AG08395 (cell line): Measurements from ENCODE around the gene NVL.
A peak's percentile ranks its signal among the peaks of the same experiment; 100 is the strongest.
"Not testable (repeated sequence)": the region's sequence is repeated elsewhere in the genome, so short reads cannot be mapped to it uniquely, and the experiment has no call there.

Experiments
- DNase-seq: peaks from one replicate; pipeline ENCODE4 v3.0.0; 2012; ENCODE audit warnings: mixed read lengths, low spot score

The NVL gene

DNA sequence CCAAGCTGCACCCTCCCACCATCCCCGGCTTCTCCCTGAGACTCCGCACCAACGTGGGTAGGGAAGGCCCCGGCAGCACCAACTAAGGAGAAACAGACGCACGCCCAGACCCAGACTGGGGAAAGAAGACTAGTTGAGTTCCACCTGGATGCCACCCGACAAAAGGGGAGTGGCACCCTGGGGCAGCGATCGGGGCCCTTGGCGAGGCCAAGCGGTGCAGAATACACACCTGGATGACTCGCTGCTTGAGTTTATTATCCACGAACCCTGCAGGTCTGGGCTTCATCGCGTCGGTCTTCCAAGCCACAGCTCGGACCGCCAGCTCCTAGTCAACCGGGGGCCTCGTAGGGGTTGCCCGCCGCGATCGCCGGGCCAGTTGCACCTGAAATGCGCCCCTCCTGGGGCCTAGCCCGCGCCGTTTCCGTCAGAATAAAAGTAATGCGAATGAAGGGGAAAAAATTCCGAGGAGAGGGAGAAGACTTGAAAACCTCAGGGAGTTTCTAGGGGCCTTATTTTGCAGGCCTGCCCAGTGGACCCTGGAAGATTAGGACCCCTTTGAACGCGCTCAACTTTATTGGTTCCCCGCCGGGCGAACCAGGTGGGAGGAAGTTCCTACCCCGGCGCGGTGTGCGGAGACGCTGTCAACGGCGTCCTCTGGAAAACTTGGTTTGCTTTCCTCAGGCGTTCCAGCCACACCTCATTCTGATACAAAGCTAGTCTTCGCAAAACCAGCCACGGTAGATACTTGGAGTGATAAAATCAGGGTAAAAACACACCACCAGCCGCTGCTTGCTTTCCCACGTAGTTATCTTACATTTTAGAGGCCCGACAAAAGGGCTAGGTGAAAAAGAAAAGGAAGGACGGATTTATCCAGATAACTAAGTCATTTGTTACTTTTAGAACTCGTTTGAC, at the start of gene NVL:
NVL (minus strand) TSS at position 331 of the 912 bp plus-strand sequence; CDS start at position 286, 45 bp downstream.
- DNase-seq, result peak; percentile 90

DNA sequence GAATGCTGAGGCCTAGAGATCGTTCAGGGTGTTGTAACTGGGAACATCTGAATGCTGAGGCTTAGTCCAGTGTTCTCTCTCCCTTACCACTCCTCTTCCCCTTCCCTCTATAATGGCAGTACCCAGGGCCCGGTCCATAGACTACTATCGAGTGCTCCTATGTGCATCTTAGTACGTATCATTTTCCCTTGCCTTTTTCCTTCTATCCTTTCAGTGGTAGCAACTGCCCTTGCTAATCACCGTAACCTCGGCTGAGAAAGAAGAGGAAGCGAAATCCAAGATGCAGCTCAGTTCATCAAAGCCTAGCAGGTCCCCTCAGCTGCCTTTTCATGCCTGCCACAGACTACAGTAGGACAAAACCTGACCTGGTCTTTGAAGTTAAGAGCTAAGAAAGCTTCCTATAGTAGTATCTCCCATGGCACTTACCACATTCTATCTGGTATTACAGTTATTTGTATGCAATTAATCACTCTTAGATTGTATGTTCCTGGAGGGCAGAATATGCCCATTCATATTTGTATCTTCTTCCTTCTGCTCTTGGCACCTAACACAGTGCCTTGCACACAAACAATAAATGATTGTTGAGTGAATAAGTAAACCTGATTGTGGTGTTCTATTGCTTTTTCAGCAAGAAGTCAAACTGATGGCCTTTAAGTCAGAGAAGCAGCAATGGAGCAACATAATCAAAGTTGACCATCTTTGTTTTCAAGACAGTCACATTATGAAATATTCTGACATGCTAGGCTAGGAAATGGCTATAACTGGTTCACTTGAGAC, 49.1 kb upstream of the NVL start:
- DNase-seq, result no peak

DNA sequence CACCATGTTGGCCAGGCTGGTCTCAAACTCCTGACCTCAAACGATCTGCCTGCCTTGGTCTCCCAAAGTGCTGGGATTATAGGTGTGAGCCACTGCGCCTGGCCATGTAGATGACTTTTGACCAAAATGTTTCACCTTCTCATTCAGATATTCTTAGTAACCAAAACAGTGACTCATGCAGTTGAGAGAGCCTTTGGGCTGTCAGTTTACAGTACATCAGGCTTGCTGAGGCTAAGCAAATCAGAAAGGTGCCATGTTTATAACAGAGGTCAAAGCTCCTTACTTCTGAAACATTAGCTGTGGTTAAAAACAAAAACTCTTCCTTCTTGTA, 47.7 kb upstream of the NVL start:
- peak; percentile 41 for DNase-seq

DNA sequence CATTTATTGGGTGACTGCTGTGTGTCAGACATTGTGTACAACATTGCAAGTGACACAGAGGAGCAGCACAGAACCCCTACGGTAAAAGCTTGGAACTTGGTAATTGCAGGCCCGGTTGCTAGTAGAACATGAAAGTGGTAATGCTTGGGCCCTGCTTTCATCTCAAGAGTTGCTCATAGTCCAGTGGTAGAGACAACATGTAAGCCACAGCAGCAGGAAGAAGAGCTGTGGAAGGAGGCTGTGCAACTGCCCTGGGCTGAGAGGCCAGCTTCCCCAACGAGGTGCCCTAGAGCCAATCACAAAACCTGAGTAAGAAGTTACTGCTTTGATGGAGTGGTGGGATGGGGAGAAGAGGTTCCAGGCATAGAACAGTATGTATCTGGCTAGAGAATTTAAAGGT, 45.1 kb upstream of the NVL start:
- DNase-seq, result no peak

DNA sequence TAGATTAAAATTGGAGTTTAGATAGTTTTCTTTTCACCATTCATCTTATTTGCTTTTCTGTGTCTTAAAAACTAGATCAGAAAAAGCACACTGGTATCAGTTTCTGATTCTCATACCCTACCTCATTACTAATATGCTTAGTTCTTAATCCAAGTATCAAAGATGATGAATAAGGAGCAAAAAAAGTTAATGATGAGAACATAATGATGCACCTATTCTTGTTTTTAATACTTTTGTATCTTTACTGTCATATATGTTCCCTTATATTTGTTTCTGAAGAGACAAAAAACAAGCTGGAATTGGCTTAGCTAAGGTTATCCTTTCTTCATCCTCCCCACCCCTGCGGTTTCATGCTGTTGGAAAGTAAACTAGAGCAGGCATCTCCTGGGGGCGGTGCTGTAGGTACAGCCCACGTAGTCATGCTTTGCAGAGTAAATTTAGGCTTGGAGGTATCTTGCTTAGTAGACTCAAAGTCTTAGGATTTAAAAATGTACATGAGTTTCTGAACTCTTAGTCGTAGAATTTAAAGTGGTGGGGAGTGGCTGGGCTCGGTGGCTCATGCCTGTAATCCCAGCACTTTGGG, 43.1 kb upstream of the NVL start:
- DNase-seq, result no peak

DNA sequence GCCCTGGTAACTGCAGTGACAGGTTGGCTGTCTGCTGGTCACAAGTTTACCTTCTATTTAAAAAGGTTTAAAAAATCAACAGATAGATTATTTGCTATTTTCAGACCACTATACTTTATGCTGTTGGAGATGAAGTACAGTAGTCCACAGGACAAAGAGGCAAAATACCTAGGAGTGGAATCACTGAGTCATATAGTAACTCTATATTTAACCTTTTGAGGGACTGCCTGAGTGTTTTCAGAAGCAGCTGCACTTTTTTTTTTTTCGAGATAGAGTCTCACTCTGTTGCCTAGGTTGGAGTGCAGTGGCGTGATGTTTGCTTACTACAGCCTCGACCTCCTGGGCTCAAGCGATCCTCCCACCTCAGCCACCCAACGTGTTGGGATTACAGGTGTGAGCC, 38.4 kb upstream of the NVL start:
- DNase-seq, result no peak

DNA sequence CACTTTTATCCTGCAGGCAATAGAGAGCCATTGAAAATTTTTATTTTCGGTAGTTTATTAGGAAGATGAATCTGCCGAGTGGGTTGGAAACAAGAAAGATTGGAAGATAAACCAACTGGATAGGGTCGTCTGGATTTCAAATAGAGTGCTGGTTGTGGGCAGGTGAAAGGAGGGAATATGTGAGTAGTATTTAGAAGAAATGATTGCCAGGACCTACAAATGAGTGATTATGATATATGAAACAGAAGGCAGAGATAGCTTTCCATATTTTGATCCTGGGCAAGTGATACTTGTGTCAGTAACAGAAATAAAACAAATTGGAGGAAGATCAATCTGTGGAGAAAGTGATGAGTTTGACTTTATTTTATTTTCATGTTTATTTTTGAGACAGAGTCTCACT, 29.2 kb upstream of the NVL start:
- DNase-seq, result no peak

DNA sequence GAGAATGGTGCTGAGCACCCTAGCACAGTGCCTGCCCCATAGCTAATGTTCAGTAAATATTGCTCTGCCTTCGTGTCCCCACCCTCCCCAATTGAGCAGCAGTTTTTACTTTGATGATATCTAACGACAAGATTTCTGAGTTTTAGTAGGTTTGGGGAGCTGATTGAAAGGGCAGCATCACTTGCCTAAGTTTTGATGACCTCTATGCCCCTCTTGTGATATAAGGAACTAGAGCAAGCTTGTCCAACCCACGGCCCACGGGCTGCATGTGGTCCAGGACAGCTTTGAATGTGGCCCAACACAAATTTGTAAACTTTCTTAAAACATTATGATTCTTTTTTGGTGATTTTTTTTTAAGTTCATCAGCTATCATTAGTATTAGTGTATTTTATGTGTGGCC, 28.3 kb upstream of the NVL start:
- DNase-seq, result no peak

DNA sequence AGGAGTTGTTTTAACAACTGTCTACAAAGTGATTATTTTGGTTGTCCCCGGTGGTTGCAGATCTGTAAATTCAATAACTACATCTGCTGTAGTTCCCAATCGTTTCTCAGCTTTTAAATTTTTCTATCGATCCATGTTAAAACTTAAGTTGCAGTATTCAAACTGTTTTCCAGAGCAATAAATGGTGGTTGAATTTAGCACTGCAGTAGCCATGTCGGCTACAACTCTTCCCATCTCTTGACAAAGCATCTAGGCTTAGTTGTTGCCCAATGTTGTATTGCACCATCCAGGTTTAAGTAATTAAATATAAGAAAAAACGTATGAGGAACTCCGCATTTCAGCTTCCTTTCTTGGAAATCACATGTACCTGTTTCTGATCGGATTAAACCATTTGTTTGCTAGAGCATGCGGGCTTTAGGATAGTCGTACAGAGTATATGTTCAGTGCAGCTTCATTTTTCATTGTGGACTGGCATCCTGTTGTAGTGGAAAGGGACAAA, 27.7 kb upstream of the NVL start:
- peak; percentile 61 for DNase-seq

DNA sequence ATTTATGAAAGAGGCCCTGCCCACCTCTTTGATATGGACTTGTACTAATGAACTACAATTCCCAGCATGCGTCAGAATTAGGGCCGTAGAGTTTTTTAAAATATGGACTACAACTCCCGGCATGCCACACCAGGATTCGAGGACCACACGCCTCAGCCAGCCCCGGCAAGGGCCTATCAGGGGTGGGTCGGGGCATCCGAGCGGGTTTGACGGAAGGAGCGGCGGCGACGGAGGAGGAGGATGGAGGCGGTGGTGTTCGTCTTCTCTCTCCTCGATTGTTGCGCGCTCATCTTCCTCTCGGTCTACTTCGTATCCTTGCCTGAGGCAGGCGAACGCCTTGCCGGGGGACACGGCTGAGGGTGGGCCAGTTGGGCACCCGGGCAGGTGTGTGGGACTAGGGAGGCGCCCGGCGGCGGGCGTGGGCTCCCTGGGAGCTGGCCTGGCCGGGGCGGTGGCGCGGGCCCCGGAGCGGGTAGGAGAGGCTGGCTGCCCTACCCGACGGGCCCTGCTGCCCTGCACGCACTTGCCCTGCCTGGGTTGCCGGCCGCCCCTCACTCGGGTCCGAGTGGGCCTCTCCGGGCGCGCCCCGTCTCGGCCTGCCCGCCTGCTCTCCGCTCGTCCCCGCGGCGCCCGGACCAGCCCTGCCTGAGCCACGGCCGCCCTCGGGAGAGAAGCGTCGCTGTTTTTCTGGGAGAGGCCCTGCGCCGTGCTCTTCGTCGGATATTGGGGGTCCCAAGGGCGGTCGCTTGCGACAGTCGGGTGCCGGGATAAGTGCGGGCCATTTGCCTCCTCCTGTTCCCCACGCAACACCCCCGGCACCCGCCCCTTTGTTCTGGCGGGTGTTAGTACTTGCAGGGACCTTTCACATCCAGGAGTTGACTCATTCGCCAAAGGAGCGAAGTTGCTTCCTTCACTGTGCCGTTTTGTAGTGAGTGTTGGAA, 27.0 kb upstream of the NVL start, which contains the start of gene CNIH4:
CNIH4 (plus strand) TSS at position 195 of the 941 bp plus-strand sequence; CDS start at position 241, 46 bp downstream.
- DNase-seq, result peak; percentile 95

DNA sequence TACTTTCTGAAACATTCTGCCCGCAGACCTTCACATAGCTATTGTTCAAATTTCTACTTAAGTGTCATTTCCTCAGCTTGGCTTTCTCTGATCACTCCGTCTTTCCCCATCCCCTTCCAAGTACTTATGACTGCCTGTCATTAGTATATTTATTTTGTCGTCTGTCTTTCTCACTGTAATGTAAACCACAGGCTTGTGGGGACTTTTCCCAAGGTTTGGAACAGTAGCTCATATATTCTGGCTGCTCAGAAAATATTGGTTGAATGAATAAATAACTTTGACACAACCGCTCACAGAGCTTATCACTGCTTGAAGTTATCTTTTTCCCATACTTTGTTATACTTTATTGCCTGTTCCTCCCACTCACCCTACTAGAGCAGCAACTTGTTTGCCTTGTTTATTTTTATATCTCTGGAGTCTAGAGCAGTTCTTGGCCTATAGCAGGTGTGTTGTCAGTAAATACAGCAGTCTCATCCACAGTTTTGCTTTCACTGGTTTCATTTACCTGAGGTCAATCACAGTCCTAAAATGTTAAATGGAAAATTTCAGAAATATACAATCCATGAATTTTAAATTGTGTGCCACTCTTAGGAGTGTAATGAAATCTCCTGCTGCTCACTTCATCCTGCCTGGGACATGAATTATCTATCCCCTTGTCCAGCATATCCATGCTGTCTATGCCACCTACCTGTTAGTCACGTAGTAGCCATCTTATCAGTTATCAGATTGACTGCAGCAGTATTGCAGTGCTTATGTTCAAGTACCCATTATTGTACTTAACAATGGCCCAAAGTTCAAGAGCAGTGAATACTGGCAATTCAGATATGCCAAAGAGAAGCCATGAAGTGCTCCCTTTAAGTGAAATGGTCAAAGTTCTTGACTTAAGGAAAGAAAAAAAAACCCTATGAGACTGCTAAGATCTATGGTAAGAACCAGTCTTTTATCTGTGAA, 24.3 kb upstream of the NVL start:
- no peak for DNase-seq

DNA sequence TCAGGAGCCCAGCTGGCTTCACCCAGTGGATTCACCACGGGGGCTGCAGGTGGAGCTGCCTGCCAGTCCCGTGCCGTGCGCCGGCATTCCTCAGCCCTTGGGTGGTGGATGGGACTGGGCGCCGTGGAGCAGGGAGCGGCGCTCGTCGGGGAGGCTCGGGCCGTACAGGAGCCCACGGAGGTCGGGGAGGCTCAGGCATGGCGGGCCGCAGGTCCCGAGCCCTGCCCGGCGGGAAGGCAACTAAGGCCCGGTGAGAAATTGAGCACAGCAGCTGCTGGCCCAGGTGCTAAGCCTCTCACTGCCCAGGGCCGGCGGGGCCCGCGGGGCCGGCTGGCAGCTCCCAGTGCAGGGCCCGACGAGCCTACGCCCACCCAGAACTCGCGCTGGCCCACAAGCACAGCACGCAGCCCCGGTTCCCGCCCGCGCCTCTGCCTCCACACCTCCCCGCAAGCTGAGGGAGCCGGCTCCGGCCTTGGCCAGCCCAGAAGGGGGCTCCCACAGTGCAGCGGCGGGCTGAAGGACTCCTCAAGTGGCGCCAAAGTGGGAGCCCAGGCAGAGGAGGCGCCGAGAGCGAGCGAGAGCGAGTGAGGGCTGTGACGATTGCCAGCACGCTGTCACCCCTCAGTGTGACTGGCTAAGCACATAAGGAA, 22.6 kb upstream of the NVL start:
- DNase-seq, result not testable (repeated sequence)

DNA sequence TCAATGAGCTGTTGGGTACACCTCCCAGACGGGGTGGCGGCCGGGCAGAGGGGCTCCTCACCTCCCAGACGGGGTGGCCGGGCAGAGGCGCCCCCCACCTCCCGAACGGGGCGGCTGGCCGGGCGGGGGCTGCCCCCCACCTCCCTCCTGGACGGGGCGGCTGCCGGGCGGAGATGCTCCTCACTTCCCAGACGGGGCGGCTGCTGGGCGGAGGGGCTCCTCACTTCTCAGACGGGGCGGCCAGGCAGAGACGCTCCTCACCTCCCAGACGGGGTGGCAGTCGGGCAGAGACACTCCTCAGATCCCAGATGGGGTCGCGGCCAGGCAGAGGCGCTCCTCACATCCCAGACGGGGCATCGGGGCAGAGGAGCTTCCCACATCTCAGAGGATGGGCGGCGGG, 19.7 kb upstream of the NVL start:
- DNase-seq, result not testable (repeated sequence)

DNA sequence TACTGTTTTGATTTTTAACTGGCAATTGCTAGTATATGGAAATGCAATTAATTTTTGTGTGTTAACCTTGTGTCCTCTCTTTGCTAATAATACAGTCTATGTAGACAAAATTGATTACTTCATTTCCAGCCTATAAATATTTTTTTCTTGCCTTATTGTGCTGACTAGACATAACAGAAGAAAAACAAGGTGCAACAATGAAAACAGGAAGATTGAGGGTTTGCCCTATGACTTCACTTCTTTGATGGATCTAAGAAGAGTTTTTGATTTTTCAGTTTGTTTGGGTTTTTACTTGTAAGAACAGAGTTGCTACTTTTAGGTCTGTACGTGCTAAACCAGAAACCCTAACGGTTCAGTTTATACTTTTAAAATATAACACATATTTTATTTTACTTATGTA, 18.2 kb upstream of the NVL start:
- no peak for DNase-seq

DNA sequence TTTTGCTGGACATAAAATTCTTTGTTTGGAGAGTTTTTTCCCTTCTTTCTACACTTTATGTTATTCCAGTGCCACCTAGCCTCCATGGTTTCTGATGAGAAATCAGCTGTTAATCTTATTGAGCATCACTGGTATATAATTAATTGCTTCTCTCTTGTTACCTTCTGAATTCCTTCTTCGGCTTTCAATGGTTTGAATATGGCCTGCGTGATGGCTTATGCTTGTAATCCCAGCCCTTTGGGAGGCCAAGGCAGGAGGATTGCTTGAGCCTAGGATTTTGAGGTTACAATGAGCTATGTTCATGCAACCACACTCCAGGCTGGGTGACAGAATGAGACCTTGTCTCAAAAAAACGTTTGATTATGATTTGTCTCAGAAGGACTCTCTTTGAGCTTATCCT, 13.7 kb upstream of the NVL start:
- DNase-seq, result no peak

DNA sequence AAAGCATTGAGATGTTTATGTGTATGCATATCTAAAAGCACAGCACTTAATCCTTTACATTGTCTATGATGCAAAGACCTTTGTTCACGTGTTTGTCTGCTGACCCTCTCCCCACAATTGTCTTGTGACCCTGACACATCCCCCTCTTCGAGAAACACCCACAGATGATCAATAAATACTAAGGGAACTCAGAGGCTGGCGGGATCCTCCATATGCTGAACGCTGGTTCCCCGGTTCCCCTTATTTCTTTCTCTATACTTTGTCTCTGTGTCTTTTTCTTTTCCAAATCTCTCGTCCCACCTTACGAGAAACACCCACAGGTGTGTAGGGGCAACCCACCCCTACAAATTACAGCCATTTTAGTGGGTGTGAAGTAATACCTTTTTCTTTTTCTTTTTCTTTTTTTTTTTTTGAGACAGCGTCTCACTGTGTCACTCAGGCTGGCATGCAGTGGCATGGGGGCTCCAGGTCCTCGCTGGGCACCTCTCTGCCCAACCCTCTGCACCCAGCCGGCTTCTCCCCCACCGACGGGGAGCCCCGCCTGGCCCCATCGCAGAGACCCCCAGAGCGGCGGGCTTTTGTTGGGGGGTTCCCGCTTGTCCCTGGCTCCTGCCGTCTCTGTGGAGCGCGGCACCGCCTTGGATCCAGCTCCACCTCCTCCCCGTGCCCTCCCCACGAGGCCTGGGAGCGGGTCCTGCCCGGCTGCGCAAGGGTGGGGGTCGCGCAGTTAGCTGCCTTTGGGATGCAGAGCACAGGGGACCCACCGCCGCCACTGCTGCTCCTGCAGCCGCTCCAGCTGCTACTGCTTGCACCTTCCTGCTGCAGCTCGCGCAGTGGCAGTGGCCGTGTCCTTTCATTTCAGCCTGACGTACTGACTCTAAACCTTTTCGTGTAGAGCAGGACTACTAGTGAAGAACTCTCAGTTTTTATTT, 10.7 kb upstream of the NVL start:
- not testable (repeated sequence) for DNase-seq

DNA sequence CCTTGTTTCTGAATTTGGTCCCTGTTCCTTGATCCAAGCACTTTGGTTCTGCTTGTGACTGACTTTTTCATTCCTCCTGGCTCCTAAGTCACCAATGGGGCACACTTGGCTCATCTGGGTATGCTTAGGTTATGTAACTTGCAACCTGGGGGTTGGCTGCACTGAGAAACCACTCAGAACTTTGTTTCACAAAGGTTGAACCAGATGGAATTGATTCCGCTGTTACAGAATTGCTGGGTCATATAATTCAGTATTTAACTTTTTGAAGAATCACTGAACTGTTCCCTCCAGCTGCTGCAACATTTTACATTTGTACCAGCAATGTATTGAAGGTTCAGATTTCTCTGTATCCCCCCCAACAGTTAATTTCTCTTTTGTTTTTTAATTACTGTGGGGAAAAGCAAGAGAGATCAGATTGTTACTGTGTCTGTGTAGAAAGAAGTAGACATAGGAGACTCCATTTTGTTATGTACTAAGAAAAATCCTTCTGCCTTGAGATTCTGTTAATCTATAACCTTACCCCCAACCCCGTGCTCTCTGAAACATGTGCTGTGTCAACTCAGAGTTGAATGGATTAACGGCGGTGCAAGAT, 9.6 kb upstream of the NVL start:
- no peak for DNase-seq

DNA sequence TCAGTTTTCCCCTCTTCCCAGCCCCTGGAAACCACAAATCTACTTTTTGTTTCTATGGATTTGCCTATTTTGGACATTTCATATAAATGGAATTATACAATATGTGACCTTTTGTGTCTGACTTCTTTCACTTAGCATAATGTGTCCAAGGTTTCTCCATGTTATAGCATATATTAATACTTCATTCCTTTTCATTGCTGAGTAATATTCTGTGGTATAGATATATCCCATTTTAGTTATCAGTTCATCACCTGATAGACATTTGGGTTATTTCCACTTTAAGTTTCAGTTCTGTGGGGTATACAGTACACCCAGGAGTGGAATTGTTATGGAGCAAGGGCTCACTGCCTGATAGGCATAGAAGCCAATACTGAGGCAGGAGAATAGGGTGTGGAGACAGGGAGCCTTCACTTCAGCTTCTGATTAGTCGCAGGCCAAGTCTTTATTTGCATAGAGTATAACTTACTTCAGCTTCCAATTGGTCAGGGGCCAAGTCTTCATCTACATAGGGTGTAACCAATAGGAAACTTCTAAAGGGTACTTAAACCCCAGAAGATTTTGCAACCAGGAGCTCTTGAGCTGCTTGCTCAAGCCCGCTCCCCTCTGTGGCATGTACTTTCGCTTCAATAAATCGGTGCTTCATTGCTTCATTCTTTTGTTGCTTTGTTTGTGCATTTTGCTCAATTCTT, 8.3 kb upstream of the NVL start:
- no peak for DNase-seq
